Pulmonary artery endothelial cell (primary cell): Measurements from ENCODE around the gene ZNF385B. TPM values are rescaled to one million over a fixed set of nuclear protein-coding genes. Genes with fewer than 3 reads are reported as not detected.
"Not testable (repeated sequence)": the region's sequence is repeated elsewhere in the genome, so short reads cannot be mapped to it uniquely, and the experiment has no call there.

ENCODE experiments used
- DNase-seq: peaks from one replicate; pipeline ENCODE4 v3.0.0-alpha.2; 2011; ENCODE audit warnings: low read depth, low spot score
- total RNA-seq: library from RNA; depleted of rRNA; stranded (reverse); fragments of >200 nt; gene quantifications from 2 replicates; pipeline ENCODE4 v1.2.3, GENCODE V29; 2014

ZNF385B gene
- total RNA-seq, 1 donor from 2014 or later = not detected

DNA sequence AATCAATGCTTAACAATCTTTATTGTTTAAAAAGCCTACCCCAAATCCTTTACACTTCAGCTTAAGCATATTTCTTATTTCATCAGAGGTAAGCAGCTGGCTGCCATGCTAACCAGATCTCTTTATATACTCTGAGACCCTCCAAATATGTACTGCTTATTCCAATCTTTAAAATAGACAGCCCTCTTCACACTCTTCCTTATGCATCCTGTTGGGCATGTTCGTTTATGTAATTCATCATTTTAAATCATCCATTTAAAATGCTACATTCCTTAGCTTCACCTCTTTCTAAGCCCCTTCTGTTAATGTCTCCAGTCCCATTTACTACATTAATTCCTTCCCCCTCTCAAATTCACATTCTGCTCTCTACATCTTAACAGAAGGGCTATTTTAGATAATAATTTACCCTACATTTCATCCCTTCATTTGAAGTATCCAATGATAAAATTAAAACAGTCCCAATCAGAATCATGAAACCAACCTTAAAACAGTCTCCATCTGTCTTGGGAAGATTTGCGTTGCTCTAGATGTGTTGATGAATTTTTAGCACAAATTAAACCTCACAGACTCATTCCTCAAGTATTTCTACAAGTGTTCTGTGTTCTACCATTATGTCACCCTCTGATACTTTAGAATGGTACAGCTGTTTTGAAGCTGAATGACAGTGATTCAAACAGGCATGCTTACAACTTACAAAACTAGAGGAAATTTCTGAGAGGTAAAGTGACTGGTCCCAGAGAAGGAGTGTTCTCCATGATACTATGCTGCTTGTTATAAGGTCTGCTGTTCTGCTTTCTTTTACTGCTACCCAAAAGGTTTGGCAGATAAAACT, 59.1 kb downstream of the ZNF385B start:
- no peak for DNase-seq

DNA sequence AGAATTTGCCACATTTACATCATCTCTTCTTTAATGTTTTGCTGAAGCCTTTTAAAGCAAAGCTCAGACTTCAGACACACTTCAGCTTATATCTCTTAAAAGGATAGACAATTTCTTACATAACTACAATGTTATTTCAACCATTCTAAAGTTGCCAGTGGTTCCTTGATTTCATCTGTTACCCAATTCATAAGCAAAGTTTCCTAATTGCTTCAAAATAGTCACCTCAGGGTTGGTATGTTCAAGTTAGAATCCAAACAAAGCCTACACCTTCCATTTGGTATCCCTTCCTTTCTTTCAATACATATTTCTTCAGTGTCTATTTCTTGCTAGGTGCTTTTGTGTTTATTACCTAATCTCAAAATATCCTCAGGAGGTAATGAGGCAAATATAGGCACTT, 60.6 kb downstream of the ZNF385B start:
- DNase-seq = no peak

DNA sequence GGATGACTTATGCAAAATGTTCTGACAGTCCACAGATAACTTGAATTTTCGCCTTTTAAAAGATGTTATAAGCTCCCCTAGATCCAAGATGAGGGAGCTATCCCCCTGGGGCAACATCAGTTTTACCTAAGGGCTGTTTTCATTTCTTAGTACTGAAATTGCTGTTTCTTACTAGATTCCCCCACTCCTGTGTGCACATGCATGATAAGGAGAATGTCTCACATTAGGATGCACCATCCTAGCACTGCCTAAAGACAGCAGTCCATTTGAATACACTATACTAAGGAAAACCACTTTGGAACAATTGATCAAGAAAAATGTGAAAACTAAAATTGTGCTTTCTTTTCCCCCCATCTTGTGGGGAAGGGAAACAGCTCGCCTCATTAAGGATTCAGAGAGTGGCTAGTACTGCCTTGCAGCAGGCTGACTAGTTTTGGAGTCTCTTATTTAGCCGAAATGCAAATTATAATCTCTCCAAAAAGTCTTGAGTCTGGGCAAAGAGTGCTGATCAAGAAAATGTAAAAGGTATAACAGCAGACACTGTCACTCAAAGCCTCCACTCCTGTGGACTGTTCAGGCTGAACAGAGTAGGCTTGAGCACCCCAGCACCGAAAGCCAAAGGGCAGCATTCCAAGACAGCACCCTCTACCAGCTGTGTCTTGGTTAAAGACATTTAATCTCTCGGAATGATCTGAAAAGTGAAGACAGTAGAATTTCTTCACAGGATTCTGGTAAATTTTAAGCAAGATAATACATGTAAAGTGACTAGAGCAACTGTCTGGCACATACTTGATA, 65.0 kb downstream of the ZNF385B start:
- DNase-seq = no peak

DNA sequence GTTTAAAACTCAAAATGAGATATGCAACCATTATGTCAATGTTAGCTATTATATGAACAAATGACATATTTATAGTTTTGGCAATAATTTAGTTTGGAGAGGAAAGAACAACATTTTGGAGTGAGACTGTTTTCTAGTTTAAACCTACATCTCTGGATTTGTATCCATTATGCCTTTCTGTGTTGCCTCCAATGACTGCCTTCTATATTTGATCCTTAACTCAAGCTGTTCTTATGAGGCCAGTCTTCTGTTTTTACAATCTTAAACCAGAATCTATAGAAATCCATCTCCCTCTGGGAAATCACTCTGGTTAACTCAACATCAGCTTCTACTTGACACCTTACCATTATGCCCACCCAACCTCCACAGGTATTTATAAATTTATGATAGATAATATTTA, 67.5 kb downstream of the ZNF385B start:
- no peak for DNase-seq

DNA sequence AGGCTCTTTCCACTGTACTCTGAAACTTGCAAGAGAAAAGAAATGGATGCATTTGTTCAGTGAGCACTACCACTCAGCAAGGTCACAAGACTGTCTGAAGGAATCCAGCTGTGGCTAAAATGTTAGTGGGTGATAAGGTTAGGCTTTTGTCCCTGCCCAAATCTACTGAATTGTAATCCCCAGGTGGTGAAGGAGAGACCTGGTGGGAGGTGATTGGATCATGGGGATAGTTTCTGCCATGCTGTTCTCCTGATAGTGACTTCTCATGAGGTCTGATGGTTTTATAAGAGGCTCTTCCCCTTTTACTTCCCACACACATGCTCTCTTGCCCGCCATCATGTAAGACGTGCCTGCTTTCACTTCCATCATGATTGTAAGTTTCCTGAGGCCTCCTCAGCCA, 68.2 kb downstream of the ZNF385B start:
- no peak for DNase-seq

DNA sequence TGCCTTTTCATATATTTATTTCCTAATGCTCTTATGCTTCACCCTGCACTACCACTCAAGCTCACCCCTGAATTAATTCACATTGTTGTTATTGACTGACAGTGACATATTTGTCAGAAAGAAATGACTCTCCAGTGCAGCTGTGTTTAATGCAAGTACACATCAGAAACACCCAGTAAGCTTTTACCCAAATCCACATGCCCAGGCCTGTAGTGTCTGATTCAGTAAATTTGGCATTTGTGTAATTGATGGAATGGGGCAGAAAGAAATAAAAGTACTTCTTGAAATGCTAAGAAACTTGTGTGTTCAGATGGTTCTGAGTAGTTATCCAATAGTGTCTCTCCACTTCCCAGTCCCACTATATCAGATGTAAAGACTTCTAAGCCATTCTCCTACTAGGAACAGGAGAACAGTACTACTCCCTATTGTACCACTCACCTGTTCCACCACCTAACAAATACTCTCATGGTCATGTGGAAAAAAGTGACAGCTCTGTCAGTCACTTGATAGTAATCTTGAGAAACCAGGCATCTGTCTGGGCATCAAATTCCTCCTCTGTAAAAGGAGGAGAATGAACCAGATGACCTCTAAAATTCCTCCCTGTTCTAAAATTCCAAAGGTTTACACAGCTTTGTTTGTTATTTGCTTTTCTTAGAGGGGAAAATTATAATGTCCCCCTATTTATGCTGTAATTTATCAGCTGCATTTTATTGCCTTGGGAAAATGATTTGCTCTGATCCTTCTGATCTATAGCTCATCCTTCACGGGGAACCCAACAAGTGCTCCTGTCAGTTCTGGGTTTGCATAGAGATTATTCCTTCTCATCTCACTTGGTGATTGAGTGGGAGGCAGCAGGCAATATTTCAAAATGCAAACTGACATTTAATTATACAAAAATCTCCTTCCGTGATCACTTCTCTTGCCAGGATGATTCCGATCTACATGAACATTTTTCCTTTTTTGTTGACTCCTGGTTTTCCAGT, 70.9 kb downstream of the ZNF385B start:
- DNase-seq = no peak

DNA sequence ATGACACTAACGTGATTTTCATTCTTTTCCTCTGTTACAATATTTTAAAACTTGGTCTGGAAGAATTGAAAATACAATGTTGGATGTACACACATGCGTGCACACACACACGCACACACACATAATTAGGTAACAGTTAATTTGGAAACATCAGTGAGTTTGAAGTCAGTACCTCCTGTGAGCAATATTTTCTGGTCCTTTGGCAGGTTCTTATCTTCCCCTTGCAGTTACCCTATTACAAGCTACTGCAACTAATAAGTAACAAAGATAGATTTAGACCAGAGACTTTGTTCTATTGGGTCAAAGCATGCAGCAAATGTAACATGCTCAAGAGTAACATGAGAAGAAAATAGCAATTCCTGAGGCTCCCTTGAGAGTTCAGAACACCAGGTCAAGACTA, 73.3 kb downstream of the ZNF385B start:
- DNase-seq = no peak

DNA sequence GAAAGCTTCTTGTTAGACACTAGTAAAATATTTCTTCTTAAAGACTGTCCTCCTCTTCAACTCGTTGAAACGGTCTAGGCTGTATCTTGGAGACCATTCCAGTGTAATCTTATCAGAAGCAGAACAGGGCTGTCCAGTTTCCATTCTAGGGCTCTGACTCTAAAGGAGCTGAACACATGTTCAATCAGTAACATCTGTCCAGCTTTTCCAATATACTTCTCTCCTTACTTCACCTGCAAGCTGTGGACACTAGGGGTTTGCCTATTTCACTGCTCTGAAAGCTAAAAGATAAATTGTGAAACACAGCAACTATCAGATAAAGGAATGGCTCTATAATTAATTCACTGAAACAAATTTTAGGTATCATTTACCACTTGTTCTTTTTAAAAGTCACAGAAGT, 73.8 kb downstream of the ZNF385B start:
- no peak for DNase-seq

DNA sequence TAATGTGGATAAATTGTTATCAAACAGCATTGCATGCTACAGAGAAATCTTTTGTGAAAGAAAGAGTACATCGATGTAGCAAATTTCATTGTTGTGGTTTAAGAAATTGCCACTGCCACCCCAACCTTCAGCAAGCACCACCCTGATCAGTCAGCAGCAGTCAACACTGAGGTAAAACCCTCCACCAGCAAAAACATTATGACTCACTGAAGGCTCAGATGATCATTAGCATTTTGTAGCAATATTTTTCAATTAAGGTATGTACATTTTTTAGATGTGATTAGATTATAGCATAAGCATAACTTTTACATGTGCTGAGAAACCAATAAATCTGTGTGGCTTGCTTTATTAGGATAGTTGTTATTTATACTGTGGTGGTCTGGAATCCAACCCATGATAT, 75.5 kb downstream of the ZNF385B start:
- no peak for DNase-seq

DNA sequence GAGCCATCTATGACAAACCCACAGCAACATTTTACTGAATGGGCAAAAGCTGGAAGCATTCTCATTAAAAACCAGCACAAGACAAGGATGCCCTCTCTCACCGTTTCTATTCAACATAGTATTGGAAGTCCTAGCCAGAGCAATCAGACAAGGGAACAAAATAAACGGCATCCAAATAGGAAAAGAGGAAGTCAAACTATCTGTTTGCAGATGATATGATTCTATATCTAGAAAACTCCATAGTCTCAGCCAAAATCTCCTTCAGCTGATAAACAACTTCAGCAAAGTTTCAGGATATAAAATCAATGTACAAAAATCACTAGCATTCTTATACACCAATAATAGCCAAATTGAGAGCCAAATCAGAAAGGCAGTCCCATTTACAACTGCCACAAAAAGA, 79.1 kb downstream of the ZNF385B start:
- not testable (repeated sequence) for DNase-seq

DNA sequence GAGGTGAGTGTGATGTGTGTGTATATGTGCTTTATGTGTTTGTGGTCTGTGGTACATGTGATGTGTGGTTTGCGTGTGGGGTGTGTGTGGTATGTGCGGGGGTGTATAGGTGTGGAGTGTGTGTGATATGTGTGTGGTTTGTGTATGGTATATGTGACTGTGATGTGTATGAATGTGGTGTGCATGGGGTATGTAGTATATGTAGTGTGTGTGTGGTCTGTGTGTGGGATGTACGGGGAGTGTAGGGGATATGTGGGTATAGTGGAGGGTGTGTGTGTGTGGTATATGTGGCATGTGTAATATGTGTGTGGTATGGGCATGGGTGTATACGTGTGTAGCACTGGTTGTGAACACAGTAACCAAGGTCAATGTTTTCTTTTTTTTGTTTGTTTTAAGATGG, 87.4 kb downstream of the ZNF385B start:
- no peak for DNase-seq

DNA sequence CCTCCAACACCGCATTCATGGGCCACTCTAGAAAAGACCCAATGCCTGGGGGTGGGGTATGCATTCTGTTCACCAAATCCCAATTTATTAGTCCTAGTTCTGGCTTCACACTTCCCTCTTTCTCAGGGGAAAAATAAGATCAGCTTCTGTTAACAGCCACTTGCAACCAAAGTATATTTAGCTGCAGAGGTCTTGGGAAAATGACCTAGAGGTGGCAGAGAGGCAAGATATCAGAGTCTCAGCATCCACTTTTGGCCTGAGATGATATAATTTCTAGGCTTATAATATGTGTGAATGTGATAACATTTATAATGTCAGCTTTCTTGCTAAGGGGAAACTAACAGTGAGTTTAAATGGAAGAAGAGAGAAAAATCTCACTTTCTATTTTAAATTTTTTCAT, 89.1 kb downstream of the ZNF385B start:
- no peak for DNase-seq

DNA sequence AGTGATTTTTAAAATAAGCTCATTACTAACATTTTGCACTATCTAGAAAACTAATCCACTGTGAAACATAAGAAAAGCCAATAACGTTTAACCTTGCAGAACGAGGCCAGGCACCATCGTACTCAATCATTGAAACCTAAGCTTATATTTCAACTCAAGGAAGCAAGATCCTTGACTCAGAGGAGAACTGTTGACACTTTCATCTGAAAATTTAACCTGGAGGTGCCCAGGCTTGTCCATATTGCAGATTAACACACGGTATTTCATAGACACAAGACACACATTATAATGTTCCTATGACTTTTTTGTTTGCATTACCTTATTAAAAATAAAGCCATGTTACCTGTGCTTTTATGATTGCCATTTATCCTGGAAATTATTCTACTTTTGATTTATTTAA, 89.6 kb downstream of the ZNF385B start:
- DNase-seq = no peak

DNA sequence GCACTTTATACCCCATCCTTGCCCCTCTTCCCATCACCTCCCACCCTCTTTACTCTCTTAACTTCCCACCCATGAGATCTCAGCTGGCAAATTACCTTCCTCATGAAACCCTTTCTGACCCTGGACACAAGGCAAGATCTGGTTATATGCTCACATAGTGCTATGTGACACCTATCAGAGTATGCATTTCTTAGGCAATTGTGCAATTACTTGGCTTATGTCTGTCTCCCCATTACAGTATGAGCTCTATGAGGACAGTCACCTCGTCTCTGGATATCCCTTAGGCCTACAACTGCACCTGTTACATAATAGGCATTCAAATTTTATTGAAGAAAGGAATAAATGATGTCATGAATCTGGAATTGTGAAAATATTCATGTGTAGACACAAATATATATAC, 91.4 kb downstream of the ZNF385B start:
- no peak for DNase-seq

DNA sequence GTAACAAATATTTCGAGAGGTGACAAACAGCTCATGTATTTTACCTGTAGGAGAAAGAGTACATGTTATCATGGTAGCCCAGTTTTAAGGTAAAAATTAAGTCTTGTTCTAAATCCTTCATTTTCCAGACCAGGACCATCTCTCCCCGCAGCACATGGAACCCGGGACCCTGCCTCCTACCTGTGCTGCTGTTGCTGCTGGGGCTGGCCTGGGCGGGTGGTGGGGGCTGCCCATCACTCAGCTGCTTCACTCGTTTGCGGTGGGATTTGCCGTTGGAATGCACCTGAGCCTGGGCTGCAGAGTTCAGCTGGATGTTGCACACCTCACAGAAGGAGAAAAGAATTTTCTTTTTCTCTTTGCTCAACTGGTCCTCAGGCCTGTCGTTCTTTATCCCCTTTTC, 92.1 kb downstream of the ZNF385B start:
- DNase-seq = no peak

DNA sequence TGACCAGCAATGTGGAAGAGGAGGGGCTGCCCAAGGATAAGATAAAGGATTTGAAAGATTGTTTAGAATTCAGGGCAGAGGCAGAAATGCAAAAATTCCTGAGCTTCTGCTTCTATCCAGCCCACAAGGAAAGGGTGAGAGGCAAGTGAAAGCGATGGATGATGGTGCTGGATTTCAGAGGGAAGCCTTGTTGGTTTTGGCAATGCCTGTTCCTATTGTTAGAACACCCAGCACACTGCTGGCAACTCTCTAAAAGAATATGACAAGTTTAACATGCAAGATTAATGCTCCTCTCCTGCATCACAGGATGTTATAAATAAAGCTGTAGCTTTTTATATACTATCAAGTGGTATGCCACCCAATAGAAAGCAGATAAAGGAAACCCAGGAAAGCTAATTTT, 92.6 kb downstream of the ZNF385B start:
- DNase-seq = peak; percentile 55

DNA sequence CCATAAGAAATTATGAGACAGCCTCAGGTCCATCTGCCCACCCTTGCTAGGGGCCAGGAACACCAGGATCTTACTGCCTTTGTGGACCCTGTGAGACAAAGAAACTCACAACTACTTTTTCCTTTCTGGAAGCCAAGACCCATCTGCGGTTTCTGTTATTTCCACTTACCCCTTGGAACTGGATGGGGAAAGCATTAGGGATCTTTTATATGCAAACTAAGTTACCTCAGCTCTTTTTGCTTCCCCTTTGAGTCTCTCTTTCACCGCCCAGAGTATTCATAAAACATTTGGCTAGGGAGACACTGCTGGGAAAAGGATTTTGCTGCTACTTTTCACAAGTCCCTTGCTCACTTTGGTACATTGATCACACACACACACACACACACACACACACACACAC, 95.7 kb downstream of the ZNF385B start:
- DNase-seq = no peak

DNA sequence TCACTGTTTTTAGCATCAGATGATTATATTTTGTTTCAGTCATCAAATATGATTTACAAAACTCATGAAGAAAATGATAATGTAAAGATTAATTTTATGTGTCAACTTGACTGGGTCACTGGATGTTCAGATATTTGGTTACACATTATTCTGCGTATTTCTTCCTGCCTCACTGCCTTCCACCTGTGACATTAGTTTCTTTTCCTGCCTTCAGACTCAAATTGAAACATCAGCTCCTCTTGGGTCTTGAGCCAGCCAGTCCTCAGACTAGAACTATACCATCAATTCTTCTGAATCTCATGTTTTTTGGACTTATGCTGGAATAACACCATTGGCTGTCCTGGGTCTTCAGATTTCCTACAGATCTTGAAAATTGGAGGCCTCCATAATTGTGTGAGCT, 96.7 kb downstream of the ZNF385B start:
- DNase-seq = no peak

DNA sequence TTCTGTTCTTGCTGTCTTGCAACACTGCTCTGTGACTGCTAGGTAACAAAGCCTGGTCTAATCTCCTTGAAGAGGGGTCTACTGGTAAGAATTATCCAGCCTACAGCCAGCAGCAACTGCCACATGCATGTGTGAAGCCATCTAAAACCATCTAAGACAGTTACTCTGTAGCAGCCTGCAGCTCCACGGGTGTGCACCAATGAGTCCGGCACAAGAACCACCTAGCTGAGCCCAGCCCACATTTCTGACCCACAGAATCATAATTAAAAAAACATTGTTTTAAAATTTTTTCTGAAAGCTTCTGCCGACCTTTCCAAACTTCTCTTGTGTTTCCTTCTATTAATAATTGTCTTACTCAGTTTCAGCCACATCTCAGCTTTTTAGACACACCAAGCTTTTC, 102.8 kb downstream of the ZNF385B start:
- DNase-seq = no peak

DNA sequence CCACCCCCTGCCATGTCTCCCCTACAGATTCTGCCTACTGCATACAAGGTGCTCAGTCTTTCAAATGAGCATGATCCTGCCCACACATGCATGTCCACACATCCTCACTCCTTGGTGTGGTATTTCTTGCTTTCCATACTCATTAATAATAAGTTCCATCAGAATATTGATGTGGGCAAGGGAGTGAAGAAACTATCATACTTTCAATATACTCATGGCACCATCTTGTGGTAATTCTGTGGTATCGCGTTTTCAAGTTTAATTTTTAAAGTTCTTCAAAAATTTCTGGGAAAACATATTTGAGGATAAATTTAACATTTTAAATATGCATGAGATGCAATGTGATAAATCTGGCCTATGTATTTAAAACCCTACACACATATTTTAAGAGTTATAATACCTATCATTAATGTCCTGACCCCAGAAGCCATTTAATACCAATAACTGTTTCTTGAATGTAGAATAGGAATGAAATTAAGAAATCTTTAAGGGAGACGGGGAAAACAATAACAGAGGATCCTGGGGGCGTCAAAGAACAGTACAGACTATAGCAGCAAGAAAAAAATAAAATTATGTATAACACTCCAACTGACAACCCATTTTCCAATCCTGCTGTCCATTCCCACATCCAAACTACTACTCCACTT, 110.1 kb downstream of the ZNF385B start:
- no peak for DNase-seq

DNA sequence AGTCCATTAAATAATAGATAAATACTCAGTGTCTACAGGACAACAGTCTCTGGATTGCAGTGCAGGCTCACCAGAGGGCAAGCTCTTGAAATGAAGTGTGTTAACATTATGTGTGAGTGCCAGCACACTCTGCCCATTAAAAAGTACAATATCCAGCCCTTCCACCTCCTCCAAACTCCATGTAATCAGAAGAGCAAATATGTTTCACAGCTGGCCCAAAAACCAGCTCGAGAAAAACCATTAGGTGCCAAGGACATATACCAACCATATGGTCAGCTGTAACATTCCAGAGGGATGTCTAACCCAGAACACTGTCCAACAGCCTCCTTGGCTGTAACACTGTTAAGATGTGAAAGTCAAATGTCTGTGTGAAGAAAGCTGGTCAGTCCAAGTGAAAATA, 112.2 kb downstream of the ZNF385B start:
- no peak for DNase-seq
